Gastrocnemius medialis (tissue), 4 donors: ENCODE results near the gene SNAI1.
A peak's percentile ranks its signal among the peaks of the same experiment; 100 is the strongest.

Experiments used
- POLR2A ChIP-seq, 2 donors: fragments of 450-650 bp; IDR thresholded peaks; one replicate each; pipeline ENCODE4 v1.6.1; 2017; ENCODE audit warnings: antibody characterized with exemption in 2 of 2, mild to moderate bottlenecking in 2 of 2, moderate library complexity in 2 of 2
- TF ChIP-seq, protein P1 (sequence below), 5 experiments: fragments of 450-650 bp in 3 of 5; fragments of 200-600 bp in 2 of 5; sonication (generic) in 2 of 5; IDR thresholded peaks in 4 of 5; conservative IDR thresholded peaks in 1 of 5; 1 replicate in 4 of 5; 2 replicates in 1 of 5; pipeline ENCODE4 v1.5.1; 2016 to 2019; ENCODE audit warnings: antibody characterized with exemption in 5 of 5, mild to moderate bottlenecking in 3 of 5, moderate library complexity in 3 of 5

GRCh38 chr20:49936153-49937026 is 46.4 kb upstream of the SNAI1 start, which contains the start of gene RNF114:
- peak; percentile 98 to 99 for TF ChIP-seq POLR2A (IDR thresholded peaks at IDR 0.05)
- TF ChIP-seq, protein P1, sequence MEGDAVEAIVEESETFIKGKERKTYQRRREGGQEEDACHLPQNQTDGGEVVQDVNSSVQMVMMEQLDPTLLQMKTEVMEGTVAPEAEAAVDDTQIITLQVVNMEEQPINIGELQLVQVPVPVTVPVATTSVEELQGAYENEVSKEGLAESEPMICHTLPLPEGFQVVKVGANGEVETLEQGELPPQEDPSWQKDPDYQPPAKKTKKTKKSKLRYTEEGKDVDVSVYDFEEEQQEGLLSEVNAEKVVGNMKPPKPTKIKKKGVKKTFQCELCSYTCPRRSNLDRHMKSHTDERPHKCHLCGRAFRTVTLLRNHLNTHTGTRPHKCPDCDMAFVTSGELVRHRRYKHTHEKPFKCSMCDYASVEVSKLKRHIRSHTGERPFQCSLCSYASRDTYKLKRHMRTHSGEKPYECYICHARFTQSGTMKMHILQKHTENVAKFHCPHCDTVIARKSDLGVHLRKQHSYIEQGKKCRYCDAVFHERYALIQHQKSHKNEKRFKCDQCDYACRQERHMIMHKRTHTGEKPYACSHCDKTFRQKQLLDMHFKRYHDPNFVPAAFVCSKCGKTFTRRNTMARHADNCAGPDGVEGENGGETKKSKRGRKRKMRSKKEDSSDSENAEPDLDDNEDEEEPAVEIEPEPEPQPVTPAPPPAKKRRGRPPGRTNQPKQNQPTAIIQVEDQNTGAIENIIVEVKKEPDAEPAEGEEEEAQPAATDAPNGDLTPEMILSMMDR (IDR thresholded peaks at IDR 0.05 in 4 of 5, conservative IDR thresholded peaks at IDR 0.05 in 1 of 5), result peak in 2 of 5 experiments; percentile 16 to 21
